DOHH2 (cell line): ENCODE measurements around the gene PLCE1.

ENCODE experiments used
- H3F3A ChIP-seq: fragments of 200-600 bp; sonication (generic), shearing (Covaris generic); 2 replicates; pipeline ENCODE4 v1.6.0; 2016; ENCODE audit warnings: antibody characterized with exemption, mild to moderate bottlenecking; ENCODE audit not compliant: control insufficient read depth, insufficient read depth
- H3K27ac ChIP-seq: fragments of 200-600 bp; sonication (generic); 2 replicates; pipeline ENCODE4 v1.5.1; 2014; ENCODE audit warnings: low read depth, mild to moderate bottlenecking, low read length, moderate library complexity
- H3K27me3 ChIP-seq: fragments of 200-600 bp; sonication (generic); 2 replicates; pipeline ENCODE4 v1.6.1; 2014; ENCODE audit warnings: mild to moderate bottlenecking, low read length, mixed read lengths; ENCODE audit not compliant: control insufficient read depth
- H3K36me3 ChIP-seq: fragments of 200-600 bp; sonication (generic); 2 replicates; pipeline ENCODE4 v1.6.1; 2014; ENCODE audit warnings: mild to moderate bottlenecking, low read length, moderate library complexity, mixed read lengths; ENCODE audit not compliant: control insufficient read depth
- H3K4me1 ChIP-seq: fragments of 200-600 bp; sonication (generic); 2 replicates; pipeline ENCODE4 v1.6.1; 2014; ENCODE audit warnings: mild to moderate bottlenecking, low read length, mixed read lengths; ENCODE audit not compliant: control insufficient read depth
- H3K4me2 ChIP-seq: fragments of 200-600 bp; sonication (generic); 2 replicates; pipeline ENCODE4 v1.6.0; 2014; ENCODE audit warnings: mild to moderate bottlenecking, low read length, moderate library complexity
- H3K4me3 ChIP-seq: fragments of 200-600 bp; sonication (generic); 2 replicates; pipeline ENCODE4 v1.5.1; 2014; ENCODE audit warnings: mild to moderate bottlenecking, low read length, mixed read lengths
- H3K79me2 ChIP-seq: fragments of 200-600 bp; sonication (generic); 2 replicates; pipeline ENCODE4 v1.6.1; 2014; ENCODE audit warnings: mild to moderate bottlenecking, low read length, mixed read lengths; ENCODE audit not compliant: control insufficient read depth
- H3K9me2 ChIP-seq: fragments of 200-600 bp; sonication (generic); replicated peaks from 2 replicates; pipeline ENCODE4 v1.6.1; 2014; ENCODE audit warnings: mild to moderate bottlenecking, low read length, mixed read lengths; ENCODE audit not compliant: control insufficient read depth
- H3K9me3 ChIP-seq: fragments of 200-600 bp; sonication (generic); 2 replicates; pipeline ENCODE4 v1.6.1; 2014; ENCODE audit warnings: antibody characterized with exemption, low read length, mixed read lengths; ENCODE audit not compliant: control insufficient read depth, insufficient read depth
- H4K20me1 ChIP-seq: fragments of 200-600 bp; sonication (generic); 2 replicates; pipeline ENCODE4 v1.6.0; 2014; ENCODE audit warnings: low read depth, mild to moderate bottlenecking, antibody characterized with exemption, low read length, moderate library complexity; ENCODE audit not compliant: control insufficient read depth, insufficient read depth
- EZH2phosphoT487 ChIP-seq: fragments of 200-600 bp; sonication (generic); IDR thresholded peaks from 2 replicates; pipeline ENCODE4 v1.6.1; 2017; ENCODE audit warnings: borderline replicate concordance, mild to moderate bottlenecking, antibody characterized with exemption, low read length, moderate library complexity, mixed read lengths
- TF ChIP-seq, protein P1 (sequence below): fragments of 200-600 bp; sonication (generic); IDR thresholded peaks from one replicate; pipeline ENCODE4 v1.5.1; 2014; ENCODE audit warnings: antibody characterized with exemption, mild to moderate bottlenecking, low read depth, low read length; ENCODE audit not compliant: poor library complexity, severe bottlenecking

The PLCE1 gene

DNA sequence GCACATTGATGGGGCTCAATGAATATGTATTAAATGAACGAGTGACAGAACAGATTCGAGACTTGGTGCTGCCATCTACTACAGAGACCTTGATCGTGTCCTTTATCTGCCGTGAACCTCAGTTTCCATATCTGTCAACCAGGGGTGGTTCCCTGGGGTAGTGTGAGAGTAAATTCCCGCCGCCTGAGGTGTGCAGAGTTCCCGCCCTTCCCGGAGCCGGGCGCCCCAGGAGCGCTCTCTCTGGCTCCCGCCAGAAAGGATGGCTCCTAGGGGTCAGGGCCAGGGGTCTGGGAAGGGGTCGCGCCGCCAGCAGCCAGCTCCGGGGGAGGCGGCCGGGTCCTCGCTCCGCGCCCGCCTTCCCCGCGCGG lies 333 bp upstream of the PLCE1 start:
- H4K20me1 ChIP-seq = no peaks in the 10 kb centered on the region
- H3K79me2 ChIP-seq = no peaks in the 10 kb centered on the region
- H3K27me3 ChIP-seq = peaks cover 13% of the 10 kb centered on the region; the same call in 1 of the 2 replicates
- H3F3A ChIP-seq = no peaks in the 10 kb centered on the region
- H3K4me1 ChIP-seq = no peaks in the 10 kb centered on the region
- no peak overlapping the region for H3K27ac ChIP-seq
- TF ChIP-seq EZH2phosphoT487 = no peak
- TF ChIP-seq, protein P1, sequence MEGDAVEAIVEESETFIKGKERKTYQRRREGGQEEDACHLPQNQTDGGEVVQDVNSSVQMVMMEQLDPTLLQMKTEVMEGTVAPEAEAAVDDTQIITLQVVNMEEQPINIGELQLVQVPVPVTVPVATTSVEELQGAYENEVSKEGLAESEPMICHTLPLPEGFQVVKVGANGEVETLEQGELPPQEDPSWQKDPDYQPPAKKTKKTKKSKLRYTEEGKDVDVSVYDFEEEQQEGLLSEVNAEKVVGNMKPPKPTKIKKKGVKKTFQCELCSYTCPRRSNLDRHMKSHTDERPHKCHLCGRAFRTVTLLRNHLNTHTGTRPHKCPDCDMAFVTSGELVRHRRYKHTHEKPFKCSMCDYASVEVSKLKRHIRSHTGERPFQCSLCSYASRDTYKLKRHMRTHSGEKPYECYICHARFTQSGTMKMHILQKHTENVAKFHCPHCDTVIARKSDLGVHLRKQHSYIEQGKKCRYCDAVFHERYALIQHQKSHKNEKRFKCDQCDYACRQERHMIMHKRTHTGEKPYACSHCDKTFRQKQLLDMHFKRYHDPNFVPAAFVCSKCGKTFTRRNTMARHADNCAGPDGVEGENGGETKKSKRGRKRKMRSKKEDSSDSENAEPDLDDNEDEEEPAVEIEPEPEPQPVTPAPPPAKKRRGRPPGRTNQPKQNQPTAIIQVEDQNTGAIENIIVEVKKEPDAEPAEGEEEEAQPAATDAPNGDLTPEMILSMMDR = no peak
- H3K4me3 ChIP-seq = no peak overlapping the region
- no peaks in the 10 kb centered on the region; the same call in 1 of the 2 replicates for H3K9me3 ChIP-seq
- H3K36me3 ChIP-seq = no peaks in the 10 kb centered on the region
- no peak overlapping the region for H3K4me2 ChIP-seq
- H3K9me2 ChIP-seq = no peaks in the 10 kb centered on the region

DNA sequence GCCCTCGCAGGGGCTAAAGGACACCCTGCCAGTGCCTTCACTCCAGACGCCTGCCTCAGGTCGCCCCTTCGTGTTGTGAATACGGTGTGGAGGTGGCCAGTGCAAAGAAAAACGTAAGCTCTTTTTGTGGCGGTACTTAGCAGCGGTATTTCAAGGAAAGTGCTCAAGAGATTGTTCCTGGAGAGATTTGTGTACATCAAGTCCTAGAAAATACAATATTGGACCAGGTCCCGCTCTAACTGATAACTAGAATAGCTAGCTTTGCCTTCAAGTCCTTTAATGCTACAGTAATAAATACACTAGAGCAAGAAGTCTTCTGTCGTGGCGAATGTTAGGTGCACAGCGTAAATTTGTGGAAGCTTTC lies 689 bp downstream of the PLCE1 start:
- Histone ChIP-seq H4K20me1 (no peaks in the 10 kb centered on the region), H3K4me2 (no peak overlapping the region), H3K9me2 (no peaks in the 10 kb centered on the region), H3K27me3 (peaks cover 13% of the 10 kb centered on the region; the same call in 1 of the 2 replicates), H3K4me1 (no peaks in the 10 kb centered on the region), H3F3A (no peaks in the 10 kb centered on the region), H3K9me3 (no peaks in the 10 kb centered on the region; the same call in 1 of the 2 replicates), H3K36me3 (no peaks in the 10 kb centered on the region), H3K4me3 (no peak overlapping the region), H3K27ac (no peak overlapping the region), H3K79me2 (no peaks in the 10 kb centered on the region)
- TF ChIP-seq, protein P1 = no peak
- TF ChIP-seq EZH2phosphoT487 = no peak

DNA sequence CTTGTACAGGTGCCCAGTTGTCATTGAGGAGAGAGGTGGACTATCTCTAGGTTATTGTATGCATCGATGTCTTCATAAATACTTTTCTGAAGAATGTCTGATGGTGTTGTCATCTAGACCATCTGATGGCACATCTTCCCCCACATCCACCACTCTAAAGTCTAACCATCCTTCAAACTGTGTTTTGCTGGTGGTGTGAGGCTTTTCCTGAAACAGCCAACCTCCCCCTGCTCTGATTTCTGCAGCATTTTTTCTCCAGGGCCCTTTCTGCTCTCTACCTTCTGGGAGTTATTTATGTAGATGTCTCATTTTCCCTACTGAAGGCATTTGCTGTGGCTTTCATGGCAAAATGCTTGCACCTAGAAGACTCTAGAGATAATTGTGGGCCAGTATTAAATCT lies 1.5 kb downstream of the PLCE1 start:
- Histone ChIP-seq H3K36me3 (no peaks in the 10 kb centered on the region), H3K27ac (no peak overlapping the region), H3K9me2 (no peaks in the 10 kb centered on the region), H3K27me3 (peaks cover 15% of the 10 kb centered on the region; the same call in 1 of the 2 replicates), H3K4me3 (no peak overlapping the region), H3K4me2 (no peak overlapping the region), H4K20me1 (no peaks in the 10 kb centered on the region), H3F3A (no peaks in the 10 kb centered on the region), H3K9me3 (no peaks in the 10 kb centered on the region; the same call in 1 of the 2 replicates), H3K4me1 (no peaks in the 10 kb centered on the region), H3K79me2 (no peaks in the 10 kb centered on the region)
- TF ChIP-seq, protein P1 = no peak
- TF ChIP-seq EZH2phosphoT487 = no peak
